GM23338 (cell line): ENCODE data around the gene ISCU.
A peak's percentile ranks its signal among the peaks of the same experiment; 100 is the strongest.

Experiments used
- EZH2phosphoT487 ChIP-seq: fragments of 200-600 bp; sonication (generic); IDR thresholded peaks from one replicate; pipeline ENCODE4 v1.8.1; 2018; ENCODE audit warnings: antibody characterized with exemption; ENCODE audit not compliant: unreplicated experiment
- NANOG ChIP-seq: IDR thresholded peaks from 2 replicates; pipeline ENCODE4 v1.6.1; 2016; ENCODE audit warnings: antibody characterized with exemption, borderline replicate concordance
- TF ChIP-seq, protein P1 (sequence below): IDR thresholded peaks from 2 replicates; pipeline ENCODE4 v1.6.1; 2016; ENCODE audit warnings: antibody characterized with exemption
- TF ChIP-seq, protein P2 (sequence below), 2 experiments: fragments of 200-600 bp in 1 of 2; sonication (generic) in 1 of 2; conservative IDR thresholded peaks; 2 replicates each; pipeline versions ENCODE4 v1.5.1 to v1.6.1; 2016 to 2017; ENCODE audit warnings: antibody characterized with exemption in 2 of 2, low read depth in 2 of 2, mild to moderate bottlenecking in 2 of 2, moderate library complexity in 1 of 2

DNA sequence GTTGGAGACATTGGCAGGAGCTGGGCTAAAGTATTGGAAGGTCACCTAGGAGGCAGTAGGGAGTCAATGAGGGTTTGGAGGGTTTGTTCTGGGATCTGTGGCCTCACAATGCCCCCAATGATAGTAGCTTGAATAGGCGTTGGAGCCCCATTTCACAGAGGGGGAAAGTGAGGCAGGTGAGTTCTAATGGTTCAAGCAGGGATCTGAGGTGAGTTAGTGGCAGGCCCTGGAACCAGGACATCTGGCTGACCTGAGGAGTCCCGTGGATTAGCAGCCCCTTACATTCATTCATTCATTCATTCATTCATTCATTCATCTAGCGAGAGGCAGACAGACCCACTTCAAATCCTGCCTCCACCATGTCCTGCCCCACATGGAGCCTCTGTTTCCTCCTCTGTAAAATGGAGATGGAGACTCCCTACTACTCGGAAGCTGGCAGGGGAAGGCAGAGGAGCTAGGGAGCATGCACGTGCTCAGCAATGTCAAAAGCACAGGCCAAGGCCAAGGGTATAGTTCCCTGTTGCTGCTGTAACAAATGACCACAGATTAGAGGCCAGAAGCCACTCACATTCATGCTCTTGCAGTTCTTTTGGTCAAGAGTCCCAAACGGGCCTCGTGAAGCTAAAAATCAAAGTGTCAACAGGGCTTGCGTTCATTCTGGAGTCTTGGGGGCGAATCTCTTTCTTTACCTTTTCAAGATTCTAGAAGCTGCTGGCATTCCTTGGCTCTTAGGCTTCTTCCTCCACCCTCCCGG, 37.7 kb downstream of the ISCU start:
- no peak for TF ChIP-seq EZH2phosphoT487
- TF ChIP-seq, protein P1, sequence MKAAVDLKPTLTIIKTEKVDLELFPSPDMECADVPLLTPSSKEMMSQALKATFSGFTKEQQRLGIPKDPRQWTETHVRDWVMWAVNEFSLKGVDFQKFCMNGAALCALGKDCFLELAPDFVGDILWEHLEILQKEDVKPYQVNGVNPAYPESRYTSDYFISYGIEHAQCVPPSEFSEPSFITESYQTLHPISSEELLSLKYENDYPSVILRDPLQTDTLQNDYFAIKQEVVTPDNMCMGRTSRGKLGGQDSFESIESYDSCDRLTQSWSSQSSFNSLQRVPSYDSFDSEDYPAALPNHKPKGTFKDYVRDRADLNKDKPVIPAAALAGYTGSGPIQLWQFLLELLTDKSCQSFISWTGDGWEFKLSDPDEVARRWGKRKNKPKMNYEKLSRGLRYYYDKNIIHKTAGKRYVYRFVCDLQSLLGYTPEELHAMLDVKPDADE = no peak
- TF ChIP-seq, protein P2, sequence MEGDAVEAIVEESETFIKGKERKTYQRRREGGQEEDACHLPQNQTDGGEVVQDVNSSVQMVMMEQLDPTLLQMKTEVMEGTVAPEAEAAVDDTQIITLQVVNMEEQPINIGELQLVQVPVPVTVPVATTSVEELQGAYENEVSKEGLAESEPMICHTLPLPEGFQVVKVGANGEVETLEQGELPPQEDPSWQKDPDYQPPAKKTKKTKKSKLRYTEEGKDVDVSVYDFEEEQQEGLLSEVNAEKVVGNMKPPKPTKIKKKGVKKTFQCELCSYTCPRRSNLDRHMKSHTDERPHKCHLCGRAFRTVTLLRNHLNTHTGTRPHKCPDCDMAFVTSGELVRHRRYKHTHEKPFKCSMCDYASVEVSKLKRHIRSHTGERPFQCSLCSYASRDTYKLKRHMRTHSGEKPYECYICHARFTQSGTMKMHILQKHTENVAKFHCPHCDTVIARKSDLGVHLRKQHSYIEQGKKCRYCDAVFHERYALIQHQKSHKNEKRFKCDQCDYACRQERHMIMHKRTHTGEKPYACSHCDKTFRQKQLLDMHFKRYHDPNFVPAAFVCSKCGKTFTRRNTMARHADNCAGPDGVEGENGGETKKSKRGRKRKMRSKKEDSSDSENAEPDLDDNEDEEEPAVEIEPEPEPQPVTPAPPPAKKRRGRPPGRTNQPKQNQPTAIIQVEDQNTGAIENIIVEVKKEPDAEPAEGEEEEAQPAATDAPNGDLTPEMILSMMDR (conservative IDR thresholded peaks at IDR 0.05; ENCODE audit: low read depth in 2 of 2) = peak in 1 of 2 experiments; percentile 20; a peak in 2 of 4 replicates
- no peak for TF ChIP-seq NANOG
